GM19467 (cell line): ENCODE data around the gene PAPLN.

Experiments
- ATAC-seq: cut with Tn5 transposase; IDR thresholded peaks from one replicate; pipeline ENCODE4 v1.9.1; 2021; ENCODE audit warnings: mild to moderate bottlenecking, moderate library complexity; ENCODE audit not compliant: unreplicated experiment

PAPLN gene

GRCh38 chr14:73227812-73228781 lies 9.2 kb upstream of the PAPLN start:
- ATAC-seq, result no peak

- ATAC-seq, result no peak
These were observed 7.3 kb upstream of the PAPLN start for GRCh38 chr14:73230051-73230450.

- no peak for ATAC-seq
These were observed 5.1 kb upstream of the PAPLN start for GRCh38 chr14:73231981-73232851.

GRCh38 chr14:73232984-73233383 lies 4.3 kb upstream of the PAPLN start:
- no peak for ATAC-seq

- no peak for ATAC-seq
These were observed 3.7 kb upstream of the PAPLN start for GRCh38 chr14:73233564-73233963.

GRCh38 chr14:73234029-73234428 lies 3.3 kb upstream of the PAPLN start:
- no peak for ATAC-seq

- ATAC-seq, result no peak
These were observed 2.5 kb upstream of the PAPLN start for GRCh38 chr14:73234586-73235394.

- no peak for ATAC-seq
These were observed 1.7 kb upstream of the PAPLN start for GRCh38 chr14:73235531-73236155.

- ATAC-seq, result no peak
These were observed 1.1 kb upstream of the PAPLN start for GRCh38 chr14:73236157-73236556.

- ATAC-seq, result no peak
These were observed 521 bp upstream of the PAPLN start for GRCh38 chr14:73236752-73237218.

- ATAC-seq, result no peak
These were observed 599 bp downstream of the PAPLN start for GRCh38 chr14:73237786-73238423.

GRCh38 chr14:73238424-73238852 lies 1.1 kb downstream of the PAPLN start:
- ATAC-seq, result no peak

- no peak for ATAC-seq
These were observed 1.6 kb downstream of the PAPLN start for GRCh38 chr14:73238941-73239340.

- no peak for ATAC-seq
These were observed 2.3 kb downstream of the PAPLN start for GRCh38 chr14:73239393-73240241.

- no peak for ATAC-seq
These were observed 3.6 kb downstream of the PAPLN start for GRCh38 chr14:73240816-73241480.

- no peak for ATAC-seq
These were observed 4.3 kb downstream of the PAPLN start for GRCh38 chr14:73241481-73242165.

- ATAC-seq, result no peak
These were observed 5.1 kb downstream of the PAPLN start for GRCh38 chr14:73242357-73242901.
